ENCODE data around the gene TMF1. TPM values are rescaled to one million over a fixed set of nuclear protein-coding genes. Genes with fewer than 3 reads are reported as not detected.

The TMF1 gene
- total and polyA plus RNA-seq, 2 of the 8 experiments (the other 6 are each of a cell fraction or from before 2014, with no cell fraction given): 1.4 to 18.3 TPM

- no peak for TF ChIP-seq KDM5A (IDR thresholded peaks at IDR 0.05; ENCODE audit: low read length)
- TF ChIP-seq NRF1 (IDR thresholded peaks at IDR 0.05; ENCODE audit: low read depth, low read length): no peak
- no peak for TF ChIP-seq RFX5 (IDR thresholded peaks at IDR 0.05; ENCODE audit: borderline replicate concordance, low read depth, low read length)
- TF ChIP-seq BACH1 (IDR thresholded peaks at IDR 0.05; ENCODE audit: low read length): no peak
- TF ChIP-seq SIN3A (conservative IDR thresholded peaks at IDR 0.05 in 1 of 2, IDR thresholded peaks at IDR 0.05 in 1 of 2; ENCODE audit: low read depth in 1 of 2, low read length in 2 of 2): no peak
- no peak for TF ChIP-seq TCF12 (IDR thresholded peaks at IDR 0.05; ENCODE audit: low read depth, low read length)
- TF ChIP-seq SP4 (IDR thresholded peaks at IDR 0.05; ENCODE audit: low read length): no peak
- no peak for TF ChIP-seq TBP (IDR thresholded peaks at IDR 0.05; ENCODE audit: low read depth, low read length)
- no peak for TF ChIP-seq SP2 (IDR thresholded peaks at IDR 0.05; ENCODE audit: low read length)
- no peak for TF ChIP-seq SAP30 (IDR thresholded peaks at IDR 0.05; ENCODE audit: insufficient read depth, insufficient replicate concordance, low read length)
Measured at GRCh38 chr3:69090021-69090420, 37.9 kb upstream of the TMF1 start (continued).

Measured in H1 (cell line).